Vagina (tissue), 2 donors: ENCODE measurements around the gene TECTA.

Experiments used
- POLR2A ChIP-seq, 2 donors: fragments of 450-650 bp; IDR thresholded peaks; one replicate each; pipeline ENCODE4 v1.6.1; 2017; ENCODE audit warnings: antibody characterized with exemption in 2 of 2, mild to moderate bottlenecking in 2 of 2, moderate library complexity in 2 of 2
- POLR2AphosphoS5 ChIP-seq, 2 donors: sonication (generic); formaldehyde crosslinking; IDR thresholded peaks; one replicate each; pipeline ENCODE4 v1.9.0; 2017; ENCODE audit warnings: antibody characterized with exemption in 2 of 2, mild to moderate bottlenecking in 2 of 2, low read depth in 1 of 2; ENCODE audit not compliant: insufficient read depth in 1 of 2
- TF ChIP-seq, protein P1 (sequence below), 3 experiments: fragments of 450-650 bp in 2 of 3; fragments of 200-600 bp in 1 of 3; sonication (generic) in 1 of 3; IDR thresholded peaks; one replicate each; pipeline ENCODE4 v1.5.1; 2017 to 2019; ENCODE audit warnings: antibody characterized with exemption in 3 of 3, mild to moderate bottlenecking in 2 of 3, moderate library complexity in 2 of 3

DNA sequence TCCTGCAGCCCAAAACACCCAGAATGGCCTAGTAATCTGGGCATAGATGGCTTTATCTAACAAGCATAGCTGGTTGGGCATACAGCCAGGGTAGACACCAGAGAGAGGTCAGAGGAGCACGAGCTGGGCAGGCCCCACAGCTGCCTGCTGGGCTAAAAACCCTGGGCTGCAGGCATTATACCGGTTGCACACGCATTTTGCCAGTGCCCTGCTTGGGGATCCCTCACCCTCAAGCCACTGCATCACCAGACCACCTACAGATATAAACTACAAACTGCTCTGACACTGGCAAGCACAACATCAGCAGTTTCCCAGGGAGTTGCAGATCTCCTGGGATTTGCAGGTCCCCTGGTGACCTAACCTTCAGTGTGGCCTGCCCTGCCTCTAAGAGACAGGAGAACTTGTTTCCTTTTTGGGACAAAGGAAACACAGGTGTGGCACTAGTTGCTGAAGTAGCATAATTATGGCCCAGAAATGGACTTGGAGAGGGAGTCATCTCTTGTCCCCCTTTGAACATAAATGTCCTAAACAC, 112.4 kb downstream of the TECTA start:
- TF ChIP-seq, protein P1, sequence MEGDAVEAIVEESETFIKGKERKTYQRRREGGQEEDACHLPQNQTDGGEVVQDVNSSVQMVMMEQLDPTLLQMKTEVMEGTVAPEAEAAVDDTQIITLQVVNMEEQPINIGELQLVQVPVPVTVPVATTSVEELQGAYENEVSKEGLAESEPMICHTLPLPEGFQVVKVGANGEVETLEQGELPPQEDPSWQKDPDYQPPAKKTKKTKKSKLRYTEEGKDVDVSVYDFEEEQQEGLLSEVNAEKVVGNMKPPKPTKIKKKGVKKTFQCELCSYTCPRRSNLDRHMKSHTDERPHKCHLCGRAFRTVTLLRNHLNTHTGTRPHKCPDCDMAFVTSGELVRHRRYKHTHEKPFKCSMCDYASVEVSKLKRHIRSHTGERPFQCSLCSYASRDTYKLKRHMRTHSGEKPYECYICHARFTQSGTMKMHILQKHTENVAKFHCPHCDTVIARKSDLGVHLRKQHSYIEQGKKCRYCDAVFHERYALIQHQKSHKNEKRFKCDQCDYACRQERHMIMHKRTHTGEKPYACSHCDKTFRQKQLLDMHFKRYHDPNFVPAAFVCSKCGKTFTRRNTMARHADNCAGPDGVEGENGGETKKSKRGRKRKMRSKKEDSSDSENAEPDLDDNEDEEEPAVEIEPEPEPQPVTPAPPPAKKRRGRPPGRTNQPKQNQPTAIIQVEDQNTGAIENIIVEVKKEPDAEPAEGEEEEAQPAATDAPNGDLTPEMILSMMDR (IDR thresholded peaks at IDR 0.05): no peak
- TF ChIP-seq POLR2A (IDR thresholded peaks at IDR 0.05) (no peak), POLR2AphosphoS5 (IDR thresholded peaks at IDR 0.05; ENCODE audit: insufficient read depth in 1 of 2, low read depth in 1 of 2) (no peak)
